Hippocampal formation (tissue), 2 donors: ENCODE results near the gene ZMPSTE24.
"Not testable (repeated sequence)": the region's sequence is repeated elsewhere in the genome, so short reads cannot be mapped to it uniquely, and the experiment has no call there.

Experiments
- DNase-seq, 2 donors: peaks; one replicate each; lab custom pipeline; 2025; lab: John Stamatoyannopoulos, UW

Gene ZMPSTE24

DNA sequence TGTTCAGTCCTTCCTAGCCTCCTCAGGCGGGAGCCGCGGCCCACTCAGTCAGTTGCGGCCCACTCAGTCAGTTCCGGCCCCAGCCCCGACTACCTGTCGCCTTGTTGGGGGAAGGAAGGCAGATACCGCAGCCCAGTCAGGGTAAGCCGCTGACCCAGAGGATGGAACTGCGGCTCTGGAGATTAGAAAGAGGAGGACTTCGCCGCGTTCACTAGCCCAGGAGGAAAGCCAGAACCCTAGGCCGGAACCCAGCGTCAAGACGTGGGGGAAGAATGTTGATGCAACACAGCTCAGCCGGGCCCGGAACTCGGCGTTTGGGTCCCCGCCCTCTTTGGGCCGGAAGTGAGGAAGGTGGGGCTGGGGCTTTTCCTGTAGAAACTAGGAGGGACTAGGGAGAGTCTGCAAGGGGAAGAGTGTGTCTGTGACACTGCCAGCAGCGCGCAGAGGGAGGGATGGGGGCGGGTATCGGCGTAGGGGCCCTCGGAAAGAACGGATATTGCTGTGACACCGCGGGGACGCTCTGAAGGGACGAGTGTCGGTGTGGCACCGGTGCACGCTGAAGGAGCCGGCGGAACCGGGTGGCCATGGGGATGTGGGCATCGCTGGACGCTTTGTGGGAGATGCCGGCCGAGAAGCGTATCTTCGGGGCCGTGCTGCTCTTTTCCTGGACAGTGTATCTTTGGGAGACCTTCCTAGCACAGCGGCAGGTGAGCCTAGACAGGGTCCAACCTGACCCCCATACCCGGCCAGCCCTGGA lies at the start of gene ZMPSTE24:
Gene ZMPSTE24 (plus strand): TSS at position 549 of the 757 bp plus-strand sequence. CDS start 36 bp downstream, at position 585.
- DNase-seq: peak; percentile 95 to 96

DNA sequence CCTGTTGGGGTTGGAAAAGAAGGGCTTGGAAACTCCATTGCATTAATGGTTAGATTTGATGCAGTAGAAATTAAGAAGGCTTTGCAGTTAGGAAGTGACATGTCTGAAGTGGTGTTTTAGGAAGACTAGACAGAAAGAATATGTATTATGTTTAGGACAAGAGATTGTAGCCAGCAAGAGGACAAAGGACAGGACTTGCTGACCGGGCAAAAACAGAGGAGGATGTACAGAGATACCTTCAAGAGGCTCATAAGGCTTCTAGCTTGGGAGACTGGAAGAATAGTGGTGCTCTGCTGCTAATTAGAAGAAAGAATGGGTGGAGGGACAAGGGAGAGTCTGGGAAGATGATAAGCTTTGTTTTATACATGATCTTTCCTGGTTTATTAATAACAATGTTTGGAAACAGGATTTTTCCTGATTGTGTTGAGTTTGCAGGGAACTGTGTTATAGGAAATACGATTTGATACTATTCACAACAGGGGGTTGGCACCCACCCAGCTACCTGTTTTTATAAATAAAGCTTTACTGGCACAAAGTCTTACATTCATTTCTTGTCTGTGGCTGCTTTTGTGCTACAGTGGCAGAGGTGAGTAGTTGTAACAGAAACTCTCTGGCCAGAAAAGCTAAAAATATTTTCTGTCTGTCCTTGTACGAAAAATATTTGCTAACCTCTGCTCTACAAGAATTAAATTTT lies 47.4 kb upstream of the ZMPSTE24 start:
- no peak for DNase-seq

DNA sequence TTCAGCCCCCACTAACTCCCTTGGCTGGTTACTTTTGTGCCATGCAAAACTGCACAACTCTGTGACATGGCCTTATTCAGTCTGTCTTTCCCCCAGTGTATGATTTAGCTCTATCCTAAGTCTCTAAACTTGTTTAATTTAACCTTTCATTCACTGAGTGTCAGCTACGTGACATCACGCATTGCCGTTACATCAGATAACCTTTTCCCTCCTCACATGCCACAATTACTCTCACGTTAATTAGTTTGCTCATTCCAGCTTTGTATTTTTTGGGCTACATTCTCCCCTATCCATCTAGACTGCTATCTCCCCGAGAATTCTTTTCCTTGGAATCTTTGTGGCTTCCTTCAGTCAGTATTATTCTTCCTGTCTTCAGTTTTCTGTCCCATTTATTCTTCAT lies 39.7 kb upstream of the ZMPSTE24 start:
- DNase-seq: no peak

DNA sequence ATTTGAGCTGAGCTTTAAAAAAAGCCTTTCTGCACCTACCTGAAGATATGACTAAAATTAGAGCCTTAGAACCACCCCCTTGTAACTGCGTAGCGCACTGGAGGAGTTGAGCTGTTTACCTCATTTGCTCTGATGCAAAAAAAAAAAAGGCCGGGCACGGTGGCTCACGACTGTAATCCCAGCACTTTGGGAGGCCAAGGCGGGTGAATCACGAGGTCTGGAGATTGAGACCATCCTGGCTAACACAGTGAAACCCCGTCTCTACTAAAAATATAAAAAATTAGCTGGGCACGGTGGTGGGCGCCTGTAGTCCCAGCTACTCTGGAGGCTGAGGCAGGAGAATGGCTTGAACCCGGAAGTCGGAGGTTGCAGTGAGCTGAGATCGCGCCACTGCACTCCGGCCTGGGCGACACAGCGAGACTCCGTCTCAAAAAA lies 36.5 kb upstream of the ZMPSTE24 start:
- DNase-seq: not testable (repeated sequence)

DNA sequence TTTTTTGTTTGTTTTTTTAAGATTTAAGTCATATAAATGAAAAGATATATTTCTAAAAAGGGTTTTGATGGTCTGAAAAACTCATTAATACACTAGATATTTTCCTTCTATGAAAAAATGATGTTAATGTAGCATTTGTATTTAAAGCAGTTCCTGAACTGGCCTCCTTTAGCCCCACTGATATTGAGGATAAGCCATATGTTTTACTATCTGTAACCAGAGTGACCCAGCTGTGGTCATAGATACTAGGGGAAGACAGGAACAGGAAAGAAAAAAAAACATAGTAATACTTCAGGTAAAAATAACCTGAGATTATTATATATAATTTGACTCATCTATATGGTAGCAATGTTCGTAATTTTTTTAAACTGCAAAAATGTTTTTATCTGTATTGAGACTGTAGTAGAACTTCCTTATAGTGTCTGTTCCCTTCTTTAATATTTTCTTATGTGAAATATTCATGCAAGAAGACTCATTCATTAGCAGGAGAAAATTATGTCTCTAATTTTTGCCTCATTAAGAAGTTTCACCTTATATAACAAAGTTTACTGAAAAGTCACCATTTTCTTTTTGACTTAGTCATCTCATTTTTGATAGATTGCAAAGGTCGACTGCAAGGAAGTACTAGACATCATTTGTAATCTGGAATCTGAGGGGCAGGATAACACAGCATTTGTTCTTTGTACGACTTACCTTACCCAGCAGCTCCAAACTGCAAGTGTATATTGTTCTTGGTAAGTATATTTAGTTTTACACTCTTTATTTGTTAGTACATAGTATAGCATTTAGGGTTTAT lies 35.9 kb upstream of the ZMPSTE24 start:
- no peak for DNase-seq

DNA sequence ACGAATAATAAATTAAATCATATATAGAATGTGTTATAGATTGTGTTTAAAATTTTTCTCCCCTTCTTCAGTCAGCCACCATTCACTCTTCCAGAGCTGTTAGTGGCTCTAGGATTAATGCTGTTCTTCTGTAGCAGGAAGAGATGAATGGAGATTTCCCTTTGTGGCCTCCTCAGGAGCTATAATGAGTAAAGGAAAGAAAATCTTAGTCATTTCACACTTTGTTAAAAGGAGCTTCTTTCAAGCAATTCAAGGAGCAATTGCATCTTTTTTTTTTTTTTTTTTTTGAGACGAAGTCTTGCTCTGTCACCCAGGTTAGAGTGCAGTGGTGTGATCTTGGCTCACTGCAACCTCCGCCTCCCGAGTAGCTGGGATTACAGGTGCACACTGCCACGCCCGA lies 34.0 kb upstream of the ZMPSTE24 start:
- DNase-seq: no peak

DNA sequence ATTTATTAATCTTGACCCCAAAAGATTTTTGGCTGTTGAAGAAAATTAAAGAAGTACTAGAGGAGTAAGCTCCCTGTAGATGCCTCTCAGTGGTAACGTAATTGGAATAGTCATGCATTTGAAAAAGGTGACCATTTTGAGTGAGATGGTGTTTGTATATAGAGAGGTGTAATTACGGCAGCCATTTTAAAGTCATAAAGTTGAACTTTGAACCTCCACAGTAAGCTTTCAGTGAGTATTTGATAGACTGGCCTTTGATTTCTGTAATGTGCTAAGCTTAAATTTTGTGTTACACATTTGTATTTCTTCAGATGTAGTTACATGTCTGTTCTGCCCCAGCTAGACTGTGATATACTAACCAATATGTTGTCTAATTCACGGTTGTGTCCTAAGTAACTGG lies 31.8 kb upstream of the ZMPSTE24 start:
- no peak for DNase-seq

DNA sequence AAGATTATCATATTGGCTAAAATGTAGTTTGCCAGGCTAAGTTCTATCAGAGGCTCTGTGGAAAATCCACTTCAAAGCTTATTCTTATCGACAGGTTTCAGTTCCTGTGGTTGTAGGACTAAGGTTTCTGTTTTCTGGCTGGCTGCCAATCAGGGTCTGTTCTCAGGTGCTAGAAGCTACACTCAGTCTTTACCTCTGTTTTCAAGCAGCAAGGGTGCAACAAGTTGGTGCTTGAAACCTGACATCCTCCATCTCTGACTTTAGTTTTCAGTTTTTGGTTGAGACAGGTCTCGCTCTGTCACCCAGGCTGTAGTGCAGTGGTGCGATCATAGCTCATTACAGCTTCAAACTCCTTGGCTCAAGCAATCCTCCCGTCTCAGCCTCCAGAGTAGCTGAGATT lies 25.6 kb upstream of the ZMPSTE24 start:
- no peak for DNase-seq

DNA sequence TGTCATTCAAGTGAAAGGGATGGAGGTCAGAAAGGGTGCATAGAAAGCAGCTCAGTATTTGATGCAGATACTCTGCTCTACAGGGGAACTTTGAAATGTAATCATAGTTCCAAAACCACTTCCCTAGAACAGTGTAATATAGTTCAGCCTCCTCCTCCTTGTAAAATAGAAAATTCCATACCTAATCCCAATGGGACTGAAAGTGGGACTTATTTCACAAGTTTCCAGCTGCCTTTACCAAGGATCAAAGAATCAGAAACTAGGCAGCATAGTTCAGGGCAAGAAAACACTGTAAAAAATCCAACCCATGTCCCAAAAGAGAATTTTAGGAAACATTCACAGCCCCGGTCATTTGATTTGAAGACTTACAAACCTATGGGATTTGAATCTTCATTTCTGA lies 18.4 kb upstream of the ZMPSTE24 start:
- no peak for DNase-seq

DNA sequence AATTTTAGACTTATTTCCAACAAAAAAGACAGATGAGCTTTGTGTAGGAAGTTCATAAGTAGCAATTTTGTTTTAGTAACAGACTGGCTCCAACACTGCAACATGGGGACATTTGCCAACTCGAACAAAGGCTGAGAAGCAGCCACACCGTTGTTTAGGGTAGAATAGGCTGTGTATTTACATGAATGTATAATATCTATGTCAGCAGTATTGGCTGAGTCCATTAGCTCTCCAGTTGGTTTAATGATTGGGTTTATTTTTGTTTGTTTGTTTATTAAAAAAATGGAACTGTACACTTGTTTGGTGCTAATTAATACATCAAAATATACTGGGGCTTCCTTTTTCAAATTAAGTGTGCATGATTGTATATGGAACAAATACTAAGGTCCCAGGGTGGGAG lies 17.6 kb upstream of the ZMPSTE24 start:
- DNase-seq: no peak

DNA sequence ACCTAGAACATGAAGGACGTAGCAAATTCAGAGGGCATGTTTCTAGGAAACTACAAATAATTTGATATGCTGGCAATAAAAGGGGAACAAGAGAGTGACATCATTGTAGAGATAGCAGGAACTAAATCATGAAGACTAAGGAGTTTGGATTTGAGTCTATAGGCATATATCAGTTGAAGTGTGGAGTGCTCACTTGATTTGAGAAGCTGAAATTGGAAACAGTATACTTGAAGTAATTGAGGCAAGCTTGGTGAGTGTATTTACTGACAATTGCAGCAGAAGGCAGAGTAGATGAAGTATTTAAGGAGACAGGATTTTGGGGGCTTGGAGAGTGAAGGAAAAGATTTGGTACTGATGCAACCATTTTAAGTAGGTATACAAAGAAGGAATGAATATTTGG lies 16.7 kb upstream of the ZMPSTE24 start:
- DNase-seq: no peak

DNA sequence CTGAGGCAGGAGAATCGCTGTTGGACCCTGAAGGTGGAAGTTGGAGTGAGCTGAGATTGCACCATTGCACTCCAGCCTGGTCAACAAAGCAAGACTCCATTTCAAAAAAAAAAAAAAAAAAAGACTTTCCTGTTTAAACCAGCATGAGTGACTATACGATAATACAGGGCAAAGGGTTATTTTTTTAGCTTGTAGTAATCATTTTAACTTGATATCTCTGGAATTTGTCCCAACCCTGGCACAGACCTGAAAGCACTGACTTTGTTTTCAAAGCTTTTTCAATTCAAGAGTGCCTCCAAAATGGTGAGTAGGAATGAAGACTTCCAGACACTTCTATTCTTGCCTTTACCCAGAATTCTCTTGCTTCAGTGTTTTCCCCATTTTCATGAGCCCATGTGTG lies 14.7 kb upstream of the ZMPSTE24 start:
- no peak for DNase-seq

DNA sequence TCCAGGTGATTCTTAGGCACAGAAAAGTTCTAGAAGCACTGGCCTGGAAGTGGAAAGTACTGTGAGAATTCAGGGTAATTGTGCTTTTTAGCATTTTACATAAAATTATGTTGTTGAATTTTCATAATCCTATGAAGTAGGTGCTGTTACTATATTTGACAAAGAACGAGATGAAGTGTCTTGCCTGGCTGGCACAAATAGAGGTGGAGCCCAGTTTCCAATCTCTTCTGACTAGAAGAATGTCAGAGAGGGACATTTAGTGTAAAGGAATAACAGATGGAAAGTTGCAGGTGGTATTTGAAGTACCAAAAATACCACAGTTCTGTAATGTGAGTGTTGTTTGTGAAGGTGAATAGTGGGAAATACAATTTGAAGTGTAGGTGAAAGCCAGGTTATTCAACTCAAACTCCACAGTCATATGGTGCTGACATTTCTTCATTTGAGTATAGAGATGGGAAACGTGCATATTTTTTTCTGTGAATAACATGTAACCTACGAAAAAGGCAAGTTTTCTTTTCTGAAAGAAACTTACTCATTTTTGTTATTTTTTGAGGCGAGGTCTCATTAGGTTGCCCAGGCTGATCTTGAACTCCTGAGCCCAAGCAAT lies 13.8 kb upstream of the ZMPSTE24 start:
- DNase-seq: no peak

DNA sequence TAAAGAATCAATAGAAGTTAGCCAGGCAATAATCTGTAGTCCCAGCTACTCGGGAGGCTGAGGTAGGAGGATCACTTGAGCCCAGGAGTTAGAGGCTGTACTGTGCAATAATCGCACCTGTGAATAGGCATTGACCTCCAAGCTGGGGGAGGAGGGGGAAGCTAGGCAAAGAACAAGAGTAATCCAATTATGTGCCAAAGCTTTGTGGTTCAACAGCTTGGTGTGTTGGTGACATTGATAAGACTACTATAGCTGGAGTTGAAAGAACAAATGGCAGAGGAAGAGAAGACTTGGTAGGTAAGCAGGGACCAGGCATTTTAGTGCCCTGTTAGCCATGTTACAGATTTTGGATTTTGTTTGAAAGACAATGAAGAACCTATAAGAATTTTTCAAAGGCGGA lies 12.3 kb upstream of the ZMPSTE24 start:
- DNase-seq: no peak

DNA sequence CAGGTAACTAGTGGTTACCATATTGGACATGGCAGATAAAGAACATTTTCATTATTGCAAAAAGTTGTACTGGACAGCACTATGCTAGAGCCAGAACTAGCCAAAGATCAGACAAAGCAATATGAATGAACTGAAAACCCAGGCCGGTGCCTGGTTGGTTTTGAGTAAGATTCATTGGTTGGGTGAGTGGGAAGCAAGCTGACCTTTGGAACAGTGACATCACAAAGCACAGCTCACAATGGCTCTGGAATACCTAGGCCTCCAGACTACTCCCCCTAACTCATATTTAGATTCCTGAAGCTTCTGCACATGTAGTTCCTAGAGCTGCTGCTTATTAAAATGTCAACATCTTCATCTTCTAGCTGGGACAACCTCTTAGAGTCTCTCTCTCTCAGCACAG lies 10.4 kb upstream of the ZMPSTE24 start, which contains the start of gene TMCO2:
Gene TMCO2 (plus strand): TSS at position 283 of the 400 bp plus-strand sequence. CDS start 57 bp downstream, at position 340.
- DNase-seq: no peak

DNA sequence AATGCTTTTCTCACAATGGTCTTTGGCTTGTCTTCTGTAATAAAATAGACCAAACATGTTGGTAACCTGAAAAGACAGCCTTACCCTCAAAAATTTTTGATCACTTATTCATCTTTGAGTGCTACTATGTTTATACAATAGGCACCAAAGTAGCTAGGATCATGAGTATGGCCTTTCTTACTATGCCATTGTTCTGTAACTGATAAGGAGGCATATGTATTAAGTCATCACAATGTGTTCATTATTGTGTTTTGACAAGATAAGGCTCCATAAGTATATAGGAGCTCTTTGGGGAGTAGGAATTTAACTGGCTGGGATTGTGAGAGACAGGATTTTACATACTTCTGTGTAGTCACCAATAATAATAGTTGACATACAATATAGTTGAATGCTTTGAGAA lies 9.6 kb upstream of the ZMPSTE24 start:
- DNase-seq: no peak

DNA sequence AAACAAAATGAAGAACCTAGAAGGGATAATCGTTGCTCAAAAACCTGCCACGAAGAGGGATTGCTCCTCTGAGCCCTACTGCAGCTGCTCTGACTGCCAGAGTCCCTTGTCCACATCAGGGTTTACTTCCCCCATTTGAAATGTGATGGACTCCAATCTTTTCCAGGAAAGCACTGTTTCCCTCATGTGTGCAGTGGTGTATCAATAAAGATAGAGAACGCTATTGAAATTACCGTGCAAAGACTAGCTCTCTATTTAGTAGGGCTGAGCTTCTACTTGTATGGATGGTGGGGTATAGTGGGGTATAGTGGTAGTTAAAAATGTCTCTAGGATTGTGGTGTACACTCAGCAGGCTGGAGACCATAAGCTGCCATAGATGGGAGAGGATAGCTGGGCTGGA lies 6.6 kb upstream of the ZMPSTE24 start:
- no peak for DNase-seq

DNA sequence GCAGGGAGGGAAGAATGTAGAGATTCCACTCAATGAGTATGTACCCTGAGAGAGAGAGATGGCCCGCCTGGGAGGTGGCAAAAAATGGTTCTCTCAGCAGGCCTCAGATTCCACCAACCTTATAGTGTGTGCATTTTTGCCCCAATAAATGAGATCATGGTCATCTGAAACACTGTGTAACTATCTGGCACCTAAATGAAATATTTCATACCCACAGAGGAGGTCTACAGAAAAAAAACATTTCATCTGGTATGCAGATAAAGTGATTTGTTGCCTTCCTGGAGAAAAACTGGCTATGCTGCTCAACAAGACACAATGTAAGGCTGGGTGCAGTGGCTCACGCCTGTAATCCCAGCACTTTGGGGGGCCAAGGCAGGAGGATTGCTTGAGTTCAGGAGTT lies 5.4 kb upstream of the ZMPSTE24 start:
- DNase-seq: no peak

DNA sequence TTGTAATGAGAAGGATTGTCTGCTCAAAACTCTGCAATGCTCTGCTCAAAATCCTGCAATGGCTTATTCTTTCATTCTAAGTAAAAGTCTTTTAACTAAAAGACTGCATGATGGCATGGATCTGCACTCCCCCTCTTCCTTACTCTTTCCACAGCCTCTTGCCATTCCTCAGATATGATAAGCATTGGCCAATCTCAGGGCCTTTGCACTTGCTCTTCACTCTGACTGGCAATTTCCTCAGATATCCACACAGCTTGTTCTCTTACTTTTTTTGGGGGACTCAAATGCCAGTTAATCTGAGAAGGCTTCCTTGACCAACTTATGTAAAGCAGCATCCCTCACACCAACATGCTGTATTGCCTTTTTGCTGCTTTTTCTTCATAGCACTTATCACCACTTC lies 2.8 kb upstream of the ZMPSTE24 start:
- no peak for DNase-seq

DNA sequence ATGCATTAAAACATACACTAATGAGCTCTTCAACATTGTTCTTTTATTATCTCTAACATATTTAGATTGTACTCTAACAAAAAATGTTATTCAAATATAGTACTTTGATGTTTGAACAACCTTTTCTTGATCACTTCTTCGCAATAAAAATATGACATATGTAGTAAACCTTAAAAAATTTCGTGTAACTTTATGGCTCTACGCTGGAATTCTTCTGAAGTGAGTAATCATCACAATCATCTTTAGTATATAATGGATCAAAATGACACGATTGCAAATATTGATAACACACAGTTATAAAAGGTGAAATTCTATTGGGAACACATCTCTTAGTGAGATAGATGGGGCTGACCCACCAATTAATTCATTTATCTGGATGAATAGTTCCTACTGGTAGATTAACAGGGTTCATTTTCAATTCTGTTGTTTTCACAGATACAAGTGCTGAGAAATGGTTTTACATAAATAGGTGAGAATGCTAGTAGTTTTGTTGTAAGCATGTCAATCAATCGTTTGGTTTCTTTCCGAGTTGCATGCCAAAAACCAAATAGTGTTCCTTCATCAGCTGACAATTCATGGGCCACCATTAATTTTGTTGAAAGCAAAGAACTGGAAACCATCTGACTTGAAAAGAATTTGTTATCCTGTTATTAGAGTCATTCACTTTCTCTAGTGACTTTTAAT lies 1.5 kb upstream of the ZMPSTE24 start:
- no peak for DNase-seq

DNA sequence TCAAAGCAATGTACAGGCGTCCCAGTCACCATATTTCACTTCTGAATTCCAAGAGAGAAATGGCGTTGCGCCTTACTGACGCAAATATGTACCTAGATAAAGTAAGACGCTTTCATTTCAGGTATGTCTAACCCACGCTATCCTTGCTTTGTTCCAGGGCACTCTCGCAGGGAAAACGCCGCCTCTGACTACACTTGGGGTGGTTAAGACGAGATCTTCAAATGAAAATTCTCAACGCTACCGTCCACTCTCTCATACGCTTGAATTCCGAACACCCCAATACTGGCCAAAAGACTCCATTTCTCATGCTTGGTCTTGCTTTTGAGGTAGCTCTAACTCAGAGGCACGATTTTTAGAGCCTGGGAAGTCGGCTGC lies 736 bp upstream of the ZMPSTE24 start:
- DNase-seq: peak in 1 of 2 donors; percentile 63

DNA sequence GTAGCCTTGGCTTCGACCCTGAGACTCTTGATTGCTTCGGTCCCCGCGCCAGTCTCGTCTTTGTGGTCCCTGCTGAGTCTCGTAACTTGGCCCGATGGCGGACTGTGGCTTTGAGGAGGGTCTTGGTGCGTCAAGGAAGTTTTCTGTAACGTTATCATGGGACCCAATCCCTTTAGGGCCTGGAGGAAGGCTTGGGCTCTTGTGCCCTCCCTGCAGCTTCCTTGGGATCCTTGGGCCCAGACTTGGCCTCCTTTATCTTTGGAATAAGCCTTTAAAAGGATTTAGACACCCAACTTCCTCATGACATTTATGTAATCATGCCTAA lies 371 bp downstream of the ZMPSTE24 start:
- DNase-seq: no peak
